HFFc6 (cell line): ENCODE data around the gene TIMP2. TPM values are rescaled to one million over a fixed set of nuclear protein-coding genes. Genes with fewer than 3 reads are reported as not detected.

Experiments used
- DNase-seq: peaks from one replicate; pipeline ENCODE4 v3.0.0-alpha.2; 2018
- H3K27ac Mint-ChIP-seq: 2 replicates; pipeline ENCODE4 v1.8.0; 2020; ENCODE audit warnings: mild to moderate bottlenecking, mixed read lengths
- H3K27me3 Mint-ChIP-seq: 2 replicates; pipeline ENCODE4 v1.8.0; 2021; ENCODE audit warnings: mild to moderate bottlenecking, moderate library complexity, mixed read lengths; ENCODE audit not compliant: insufficient read depth
- H3K36me3 Mint-ChIP-seq: 2 replicates; pipeline ENCODE4 v1.8.0; 2021; ENCODE audit warnings: low read depth, mixed read lengths
- H3K4me1 Mint-ChIP-seq: 2 replicates; pipeline ENCODE4 v1.8.0; 2020; ENCODE audit warnings: low read depth, mixed read lengths
- H3K4me3 Mint-ChIP-seq: 2 replicates; pipeline ENCODE4 v1.8.0; 2020; ENCODE audit warnings: mild to moderate bottlenecking, moderate library complexity, mixed read lengths
- H3K9me3 Mint-ChIP-seq: 2 replicates; pipeline ENCODE4 v1.8.0; 2020; ENCODE audit warnings: mild to moderate bottlenecking, mixed read lengths
- CTCF ChIP-seq: fragments of 200-600 bp; sonication (generic); IDR thresholded peaks from 2 replicates; pipeline ENCODE4 v1.5.0; 2021; ENCODE audit warnings: antibody characterized with exemption, mild to moderate bottlenecking
- total RNA-seq, 6 experiments: library from RNA; stranded (reverse); fragmentation: NEBNext Ultra II Directional; extraction: Animal tissue kit (Norgen Biotek cat#: 25700); gene quantifications; 2 replicates in 1 of 6; 3 replicates in 5 of 6; pipeline ENCODE4 v1.2.3, GENCODE V29; 2021

Gene TIMP2
- total RNA-seq, 6 experiments from 2014 or later = 547 to 705 (median 601) TPM

- H3K9me3 Mint-ChIP-seq = peaks cover 3% of the 10 kb centered on the region; the same call in 1 of the 2 replicates
- peak overlapping the region; percentile 100 for H3K27ac Mint-ChIP-seq
- DNase-seq = peak; percentile 97
- peaks cover 49% of the 10 kb centered on the region for H3K4me1 Mint-ChIP-seq
- H3K27me3 Mint-ChIP-seq = peaks cover 19% of the 10 kb centered on the region
- no peak for TF ChIP-seq CTCF
- H3K36me3 Mint-ChIP-seq = peaks cover 28% of the 10 kb centered on the region
- peak overlapping the region; percentile 69 for H3K4me3 Mint-ChIP-seq
Observed at GRCh38 chr17:78862073-78863023, 62.8 kb downstream of the TIMP2 start.

DNA sequence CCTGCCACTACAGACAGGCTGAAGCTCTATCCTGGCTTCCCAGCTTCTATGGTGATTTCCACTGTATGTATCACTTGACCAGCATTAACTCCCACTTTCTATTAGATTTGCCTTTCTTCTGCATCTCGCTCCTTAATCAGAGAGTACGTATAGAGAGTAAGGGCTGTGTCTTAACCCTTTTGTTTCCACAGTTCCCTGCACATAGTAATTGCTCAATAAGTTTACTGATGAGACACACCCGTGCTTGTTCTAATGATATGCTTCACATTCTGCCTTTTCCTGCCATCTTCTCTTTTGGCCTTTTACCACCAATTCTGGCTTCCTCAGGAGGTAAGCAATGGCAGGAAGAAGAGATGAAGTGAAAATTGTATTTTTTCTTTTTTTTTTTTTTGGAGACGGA, 64.0 kb downstream of the TIMP2 start:
- H3K36me3 Mint-ChIP-seq = peaks cover 25% of the 10 kb centered on the region
- peaks cover 39% of the 10 kb centered on the region for H3K4me1 Mint-ChIP-seq
- H3K4me3 Mint-ChIP-seq = peak overlapping the region; percentile 45; the same call in 1 of the 2 replicates
- H3K27me3 Mint-ChIP-seq = peaks cover 21% of the 10 kb centered on the region
- DNase-seq = no peak
- TF ChIP-seq CTCF = no peak
- H3K9me3 Mint-ChIP-seq = peaks cover 3% of the 10 kb centered on the region; the same call in 1 of the 2 replicates
- H3K27ac Mint-ChIP-seq = peak overlapping the region; percentile 100

DNA sequence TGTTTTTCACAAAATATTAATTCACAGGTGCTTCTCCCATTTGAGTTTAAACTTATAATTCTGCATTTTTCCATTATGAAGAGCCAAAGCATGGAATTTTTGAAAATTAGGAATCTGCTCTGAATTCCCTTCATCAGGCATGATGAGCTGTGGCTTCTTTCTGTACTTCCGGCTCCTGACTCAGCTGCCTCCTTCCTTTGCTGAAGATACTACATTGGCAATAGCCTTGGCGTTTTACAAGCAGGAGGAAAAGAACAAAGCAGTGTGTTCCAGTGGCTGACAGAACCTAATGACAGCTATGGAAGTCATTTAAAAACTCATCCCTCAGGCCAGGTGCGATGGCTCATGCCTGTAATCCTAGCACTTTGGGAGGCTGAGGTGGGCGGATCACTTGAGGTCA, 66.1 kb downstream of the TIMP2 start:
- H3K4me1 Mint-ChIP-seq = peaks cover 30% of the 10 kb centered on the region
- H3K27ac Mint-ChIP-seq = no peak overlapping the region
- no peak for TF ChIP-seq CTCF
- peaks cover 3% of the 10 kb centered on the region; the same call in 1 of the 2 replicates for H3K9me3 Mint-ChIP-seq
- peaks cover 18% of the 10 kb centered on the region for H3K27me3 Mint-ChIP-seq
- H3K36me3 Mint-ChIP-seq = peaks cover 24% of the 10 kb centered on the region
- no peak overlapping the region for H3K4me3 Mint-ChIP-seq
- no peak for DNase-seq

DNA sequence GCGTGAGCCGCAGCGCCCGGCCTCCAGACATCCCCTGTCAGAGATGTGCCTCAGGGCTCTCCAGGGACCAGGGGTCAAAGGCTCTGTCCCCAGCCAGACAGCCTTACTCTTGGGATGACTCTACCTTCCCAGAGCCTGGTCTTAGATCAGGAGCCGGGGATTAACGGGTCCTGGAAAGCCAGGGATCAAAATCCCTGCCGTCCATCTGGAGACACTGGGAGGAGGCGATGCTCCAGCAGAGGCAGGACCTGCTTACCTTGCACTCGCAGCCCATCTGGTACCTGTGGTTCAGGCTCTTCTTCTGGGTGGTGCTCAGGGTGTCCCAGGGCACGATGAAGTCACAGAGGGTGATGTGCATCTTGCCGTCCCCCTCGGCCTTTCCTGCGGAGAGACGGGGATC, 67.9 kb downstream of the TIMP2 start:
- peaks cover 16% of the 10 kb centered on the region for H3K4me1 Mint-ChIP-seq
- H3K4me3 Mint-ChIP-seq = no peak overlapping the region
- TF ChIP-seq CTCF = no peak
- peaks cover 25% of the 10 kb centered on the region for H3K36me3 Mint-ChIP-seq
- peaks cover 18% of the 10 kb centered on the region for H3K27me3 Mint-ChIP-seq
- H3K9me3 Mint-ChIP-seq = no peaks in the 10 kb centered on the region
- H3K27ac Mint-ChIP-seq = no peak overlapping the region
- DNase-seq = no peak

DNA sequence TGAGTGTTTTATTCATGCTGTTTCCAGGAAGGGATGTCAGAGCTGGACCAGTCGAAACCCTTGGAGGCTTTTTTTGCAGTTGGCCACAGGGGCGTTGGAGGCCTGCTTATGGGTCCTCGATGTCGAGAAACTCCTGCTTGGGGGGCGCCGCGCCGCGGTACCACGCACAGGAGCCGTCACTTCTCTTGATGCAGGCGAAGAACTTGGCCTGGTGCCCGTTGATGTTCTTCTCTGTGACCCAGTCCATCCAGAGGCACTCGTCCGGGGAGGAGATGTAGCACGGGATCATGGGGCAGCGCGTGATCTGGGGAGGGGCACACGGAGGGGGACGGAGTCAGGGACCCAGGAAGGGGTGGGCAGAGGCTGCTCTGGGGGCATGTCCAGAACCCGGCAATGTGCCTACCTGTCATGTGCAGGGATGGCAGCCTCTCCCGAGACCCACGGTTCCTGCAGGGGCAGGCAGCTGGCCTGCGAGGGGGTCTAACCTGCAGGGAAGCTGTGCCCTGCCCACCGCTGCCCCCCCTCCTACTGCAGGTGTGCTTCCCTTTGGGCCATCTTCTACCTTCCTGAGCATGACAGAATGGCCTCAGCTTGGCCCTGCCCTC, 69.5 kb downstream of the TIMP2 start:
- no peak overlapping the region for H3K4me3 Mint-ChIP-seq
- H3K36me3 Mint-ChIP-seq = peaks cover 25% of the 10 kb centered on the region

More for the DNA sequence above, 69.5 kb downstream of the TIMP2 start:
- Mint-ChIP-seq H3K9me3 (peaks cover 3% of the 10 kb centered on the region; the same call in 1 of the 2 replicates), H3K27me3 (peaks cover 14% of the 10 kb centered on the region), H3K4me1 (no peaks in the 10 kb centered on the region; the same call in 1 of the 2 replicates), H3K27ac (no peak overlapping the region)
- no peak for DNase-seq
- no peak for TF ChIP-seq CTCF
